GM21526 (cell line): ENCODE data around the gene ABLIM1.

Source experiments
- ATAC-seq: cut with Tn5 transposase; IDR thresholded peaks from one replicate; pipeline ENCODE4 v1.9.1; 2021; ENCODE audit warnings: moderate library complexity; ENCODE audit not compliant: unreplicated experiment, low FRiP score

The ABLIM1 gene

GRCh38 chr10:114626841-114627240, 31.2 kb downstream of the ABLIM1 start:
- ATAC-seq = no peak

DNA sequence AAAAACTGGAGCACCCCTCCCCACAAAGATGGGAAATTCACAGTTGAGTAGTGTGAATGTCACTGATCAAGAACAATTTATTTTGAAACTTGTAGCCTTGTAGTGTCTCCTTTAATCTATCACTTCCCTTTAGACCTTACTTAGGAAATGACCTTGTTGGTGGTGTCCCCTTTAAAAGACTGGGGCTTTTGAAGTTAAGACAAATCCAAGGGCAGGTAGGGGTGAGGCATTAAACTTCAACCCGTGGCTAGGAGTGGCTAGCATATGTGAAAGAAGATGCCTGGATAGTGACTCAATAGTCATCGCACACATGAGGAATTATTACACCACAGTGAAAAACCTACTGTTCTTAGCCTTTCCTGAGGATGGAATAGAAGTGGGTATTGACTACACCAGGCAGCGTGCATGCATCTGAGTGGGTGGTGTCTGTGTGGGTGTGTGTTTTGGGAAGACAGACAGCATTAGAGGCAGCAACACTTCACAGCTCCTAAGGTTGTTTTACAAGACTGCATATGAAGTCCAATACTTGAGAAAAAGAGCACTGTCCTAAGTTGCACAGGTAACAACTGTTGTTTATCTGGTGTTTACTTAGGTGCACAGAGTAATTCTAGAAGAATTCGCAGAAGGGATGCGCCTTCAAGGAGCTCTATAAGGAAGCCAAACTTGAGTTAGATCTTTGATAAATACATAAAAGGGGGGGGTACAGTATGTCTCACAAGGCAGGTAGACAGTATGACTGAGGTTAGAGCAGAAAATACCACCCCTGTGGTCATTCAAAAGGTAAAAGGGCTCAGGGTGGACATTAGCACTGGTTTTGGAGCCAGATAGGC, 32.9 kb downstream of the ABLIM1 start:
- no peak for ATAC-seq

- ATAC-seq = no peak
These were observed 33.7 kb downstream of the ABLIM1 start for GRCh38 chr10:114624422-114624821.

DNA sequence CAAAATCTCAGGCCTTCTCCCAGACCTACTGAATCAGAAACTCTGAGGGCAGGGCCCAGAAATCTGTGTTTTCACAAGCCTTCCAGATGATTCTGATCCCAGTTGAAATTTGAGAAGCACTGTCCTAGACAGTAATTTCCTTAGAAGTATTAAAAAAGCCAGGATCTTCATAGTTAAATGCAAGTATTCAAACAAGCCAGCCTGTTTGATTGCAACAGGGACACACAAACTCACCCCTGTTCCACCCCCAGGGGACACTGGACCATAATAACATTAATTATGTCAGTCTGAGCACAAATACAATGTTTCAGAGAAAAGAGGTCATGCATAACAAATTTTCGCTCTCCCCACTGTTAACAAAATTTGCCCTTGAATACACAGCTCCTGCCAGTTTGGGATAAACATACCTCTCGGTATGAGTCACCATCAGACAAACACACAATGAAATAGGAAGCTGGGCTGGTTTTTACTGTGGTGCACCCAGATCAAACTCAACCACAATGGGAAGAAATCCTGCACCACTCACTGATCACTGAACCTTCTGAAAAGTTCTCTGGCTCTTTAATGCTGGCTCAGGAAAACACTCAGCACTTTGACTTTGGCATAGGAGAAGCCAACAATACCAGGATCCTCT, 34.3 kb downstream of the ABLIM1 start:
- no peak for ATAC-seq

- ATAC-seq = no peak
These were observed 34.9 kb downstream of the ABLIM1 start for GRCh38 chr10:114623155-114623554.

DNA sequence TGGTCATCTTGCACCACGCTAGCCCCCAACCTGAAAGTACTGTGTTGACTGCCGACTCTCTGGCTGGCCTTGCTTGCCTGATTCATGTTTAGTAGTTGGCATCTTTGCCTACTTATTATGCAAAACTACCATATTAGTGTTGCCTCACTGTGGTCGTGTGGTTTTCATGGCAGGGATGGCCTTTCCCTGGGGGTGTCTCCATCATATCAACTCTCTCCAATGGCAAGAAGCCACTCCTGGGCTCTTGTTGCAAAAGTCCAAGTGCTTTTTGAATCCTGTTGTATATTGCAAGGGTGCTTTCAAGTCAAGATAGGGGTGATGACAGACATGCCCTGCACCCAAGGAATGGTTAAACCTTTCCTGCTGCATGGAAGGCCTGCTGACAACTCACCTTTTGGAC, 39.4 kb downstream of the ABLIM1 start:
- no peak for ATAC-seq

- ATAC-seq = no peak
These were observed 41.6 kb downstream of the ABLIM1 start for GRCh38 chr10:114616516-114616915.

DNA sequence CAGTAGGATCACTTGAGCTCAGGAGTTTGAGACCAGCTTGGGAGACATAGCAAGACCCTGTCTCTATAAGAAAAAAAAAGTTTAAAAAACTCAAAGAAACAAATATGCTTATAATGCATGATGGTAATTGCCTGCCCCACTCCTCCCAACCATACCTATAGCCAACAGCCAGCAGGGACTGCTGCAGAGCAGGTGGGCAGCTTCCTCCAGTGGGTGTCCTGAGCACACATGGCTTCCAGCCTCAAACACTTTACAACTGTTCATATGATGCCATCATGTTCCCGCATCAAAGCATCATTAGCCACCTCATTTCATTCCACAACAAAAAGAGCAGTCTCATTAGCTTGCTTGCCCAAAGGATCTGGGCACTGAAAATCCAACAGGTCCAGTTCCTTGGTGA, 42.0 kb downstream of the ABLIM1 start:
- no peak for ATAC-seq

DNA sequence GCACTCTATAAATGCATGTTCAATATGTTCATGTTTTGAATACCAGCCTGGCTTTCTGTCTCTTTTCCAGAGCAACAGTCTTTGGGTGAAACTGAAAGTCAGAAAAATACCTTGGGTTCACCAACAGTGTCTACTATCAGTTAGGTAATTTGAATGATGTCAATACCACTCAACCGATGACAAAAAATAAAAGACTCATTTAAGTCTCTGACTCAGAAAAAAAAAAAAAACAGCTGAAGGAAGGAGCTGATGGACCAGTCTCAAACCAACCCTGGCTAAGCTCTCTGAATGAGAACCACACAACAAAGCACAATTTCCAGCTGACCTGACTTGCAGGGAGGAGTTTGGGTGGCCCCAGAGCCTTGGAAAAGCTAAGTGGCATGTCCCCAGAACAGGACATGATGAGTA, 42.5 kb downstream of the ABLIM1 start:
- ATAC-seq = peak; percentile 93

DNA sequence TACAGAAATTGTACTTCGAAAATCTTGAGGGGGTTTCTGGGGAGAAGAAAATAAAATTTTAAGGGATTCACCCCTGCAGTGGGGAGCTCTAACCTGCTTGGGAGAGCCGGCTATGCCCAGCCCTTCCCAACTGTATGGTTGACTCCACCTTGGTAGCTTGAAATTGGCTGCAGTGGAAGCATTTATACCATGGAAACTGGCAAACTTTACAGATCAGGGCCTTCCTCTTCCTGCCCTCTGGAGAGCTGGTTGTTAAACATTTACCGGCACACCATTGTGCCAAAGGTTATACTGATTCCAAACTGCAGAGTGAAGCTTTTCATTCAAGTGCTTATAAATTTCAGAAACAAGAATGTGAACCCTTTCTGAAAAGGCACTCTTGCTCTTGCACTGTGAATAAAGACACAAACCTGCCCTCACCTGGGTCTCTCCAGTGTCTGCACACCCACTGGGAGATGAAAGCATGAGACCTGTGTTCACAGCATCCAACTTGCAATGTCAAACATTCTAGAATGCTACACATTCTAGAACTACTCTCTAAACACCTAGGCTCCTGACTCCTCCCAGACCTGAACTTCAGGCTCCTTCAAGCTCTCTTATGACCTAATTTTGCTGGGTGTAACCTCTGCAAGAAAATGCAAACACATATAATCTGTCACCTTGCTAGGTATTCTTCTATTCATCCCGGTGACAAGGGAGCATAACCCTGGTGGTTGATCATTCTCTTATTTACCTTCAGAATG, 44.7 kb downstream of the ABLIM1 start:
- ATAC-seq = no peak

- ATAC-seq = no peak
These were observed 46.5 kb downstream of the ABLIM1 start for GRCh38 chr10:114611617-114612016.

DNA sequence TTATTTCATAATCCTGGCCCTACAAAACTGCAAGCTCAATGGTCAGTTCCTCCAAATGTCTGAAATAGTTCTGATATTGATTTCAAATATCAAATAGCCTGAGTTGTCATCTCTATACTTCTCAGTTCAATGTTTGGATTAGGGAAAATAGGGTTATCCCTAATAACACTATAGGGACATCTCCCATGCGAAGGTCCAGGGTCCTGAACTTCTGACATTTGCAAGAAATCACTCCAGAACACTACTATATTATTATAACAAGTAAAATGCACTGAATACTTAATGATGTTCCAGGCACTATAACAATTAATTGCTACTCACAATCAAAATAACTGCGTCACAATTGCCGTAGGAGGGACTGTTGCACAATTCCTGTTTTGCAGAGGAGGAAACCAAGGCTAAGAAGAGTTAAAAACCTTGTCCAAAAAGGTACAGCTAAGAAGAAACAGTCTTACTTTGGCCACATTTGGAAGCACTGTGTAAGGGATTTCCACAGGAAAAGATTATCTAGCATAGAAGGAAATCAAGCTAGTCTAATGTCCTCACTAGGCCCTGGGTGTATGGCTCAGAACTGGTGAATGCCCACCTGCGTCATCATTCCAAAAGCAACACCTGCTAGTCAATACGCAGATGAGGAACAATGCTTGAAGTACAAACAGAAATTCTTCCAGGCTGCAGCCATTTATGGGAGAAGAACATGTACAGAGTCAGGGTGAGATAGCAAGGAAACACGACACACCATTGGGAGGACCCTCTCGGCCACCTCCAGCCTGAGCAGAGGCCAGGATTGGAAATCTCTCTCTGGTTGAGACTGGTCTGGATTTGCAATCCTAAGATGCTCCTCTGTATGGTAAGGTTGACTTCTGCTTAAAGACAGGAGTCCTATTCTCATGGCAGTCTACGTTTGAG, 48.3 kb downstream of the ABLIM1 start:
- no peak for ATAC-seq

DNA sequence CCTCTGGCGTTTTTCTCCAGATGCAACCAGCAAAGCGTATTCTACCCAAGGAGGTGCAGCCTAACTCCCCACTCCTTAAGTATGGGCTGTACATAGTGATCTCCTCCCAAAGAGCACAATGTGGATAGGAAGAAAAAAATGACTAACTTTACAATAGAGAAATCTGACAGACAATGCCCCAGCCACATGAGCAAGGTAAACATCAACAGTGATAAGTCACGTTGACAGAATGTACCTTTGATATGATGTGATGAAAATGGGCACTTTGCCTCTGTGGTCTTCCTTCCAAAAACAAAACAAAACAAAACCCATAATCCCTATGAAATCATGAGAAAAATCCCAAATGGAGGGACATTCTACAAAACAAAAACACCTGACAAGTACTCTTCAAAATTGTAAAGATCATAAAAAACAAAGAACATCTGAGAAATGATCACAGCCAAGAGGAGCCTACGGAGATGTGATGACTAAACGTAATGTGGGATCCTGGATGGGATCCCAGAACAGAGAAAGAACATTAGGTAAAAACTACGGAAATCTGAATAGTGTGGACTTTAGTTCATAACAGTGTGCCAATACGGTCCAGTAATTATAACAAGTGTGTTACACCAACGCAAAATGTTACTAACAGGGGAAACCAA, 50.6 kb downstream of the ABLIM1 start:
- no peak for ATAC-seq

GRCh38 chr10:114605155-114605797, 52.8 kb downstream of the ABLIM1 start:
- ATAC-seq = no peak

DNA sequence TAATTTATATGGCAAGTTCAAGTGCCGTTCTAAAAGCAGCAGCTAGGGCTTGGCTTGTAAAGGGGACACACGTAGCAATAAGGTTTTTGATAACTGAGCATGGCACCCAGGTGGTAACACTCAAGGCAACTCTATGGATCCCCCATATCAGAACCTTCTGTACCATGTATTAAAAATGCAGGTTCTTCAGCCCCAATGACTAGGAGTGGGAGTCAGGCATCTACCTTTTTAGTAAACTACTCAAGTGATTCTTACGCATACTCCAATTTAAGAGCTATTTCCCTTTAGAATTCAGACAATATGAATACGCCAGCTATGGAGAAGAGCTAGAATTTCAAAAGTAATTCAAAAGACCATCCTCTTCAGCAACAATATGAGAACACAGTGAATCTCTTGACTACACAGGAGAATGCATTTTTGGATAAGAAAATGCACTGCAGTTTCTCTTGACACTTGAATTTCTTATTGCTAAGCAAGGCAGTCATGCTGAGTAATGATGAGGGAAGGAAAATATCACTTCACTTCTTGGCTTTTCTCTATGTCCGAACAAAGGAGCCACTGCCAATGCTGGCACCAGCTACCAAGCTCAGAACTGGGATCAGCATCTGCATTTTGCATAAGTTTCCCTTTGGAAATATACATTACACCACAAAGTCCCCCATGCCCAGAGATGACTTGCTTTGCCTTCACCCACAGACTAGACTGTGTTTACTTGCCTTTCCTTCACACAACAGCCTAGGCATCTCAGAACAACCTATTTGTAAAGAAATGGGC, 53.5 kb downstream of the ABLIM1 start:
- no peak for ATAC-seq

DNA sequence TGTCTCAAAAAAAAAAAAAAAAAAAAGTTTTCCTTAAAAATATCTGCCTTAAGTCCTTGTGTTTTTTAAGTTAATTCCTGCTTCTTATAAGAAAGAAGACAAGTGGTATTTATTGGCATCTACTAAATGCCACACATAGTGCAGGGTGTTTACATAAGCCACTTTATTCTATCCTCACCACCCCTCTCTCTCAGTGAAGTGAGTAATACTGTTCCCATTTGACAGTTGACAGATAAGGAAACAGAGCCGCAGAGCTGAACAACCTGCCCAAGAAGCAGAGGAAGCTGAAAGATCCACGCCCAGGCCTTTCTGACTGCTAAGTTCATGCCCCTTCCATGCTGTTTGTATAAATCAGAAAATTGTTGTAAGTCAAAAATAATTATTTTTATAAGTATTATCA, 54.1 kb downstream of the ABLIM1 start:
- no peak for ATAC-seq

DNA sequence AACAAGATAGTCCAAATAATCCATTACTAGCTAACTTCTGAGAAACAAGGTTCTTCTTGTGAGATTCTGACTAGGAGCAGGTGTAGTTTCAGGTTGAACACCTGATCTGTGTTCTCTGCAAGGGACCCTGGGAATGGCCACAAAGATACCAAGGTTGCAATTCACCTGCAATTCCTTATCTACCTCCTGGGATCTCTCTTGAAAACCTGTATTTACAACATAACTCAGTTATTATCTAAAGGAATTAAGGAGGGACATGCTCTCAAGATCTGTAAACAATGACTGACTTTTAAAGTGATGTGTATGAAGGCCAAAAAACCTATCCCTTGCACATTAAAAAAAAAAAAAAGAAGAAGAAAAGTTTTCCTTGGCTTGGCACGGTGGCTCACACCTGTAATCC, 54.8 kb downstream of the ABLIM1 start:
- ATAC-seq = no peak

DNA sequence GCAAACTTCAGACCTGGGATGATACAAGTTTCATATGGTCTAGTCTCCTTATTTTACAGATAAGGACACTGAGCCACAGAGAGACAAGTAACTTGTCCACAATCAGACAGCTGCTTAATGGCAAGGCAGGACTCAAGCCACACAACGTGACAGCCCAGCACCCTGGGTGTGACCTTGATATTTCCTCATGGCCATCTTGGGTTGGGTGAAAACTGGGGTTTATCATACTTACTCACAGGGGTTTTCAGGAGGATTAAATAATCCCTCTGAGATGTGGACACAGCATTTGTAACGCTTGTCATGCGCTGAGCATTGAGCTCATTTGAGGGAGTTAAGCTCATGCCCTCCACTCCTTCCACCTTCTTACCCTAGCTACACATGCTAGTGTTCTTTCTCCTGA, 58.0 kb downstream of the ABLIM1 start:
- ATAC-seq = no peak

DNA sequence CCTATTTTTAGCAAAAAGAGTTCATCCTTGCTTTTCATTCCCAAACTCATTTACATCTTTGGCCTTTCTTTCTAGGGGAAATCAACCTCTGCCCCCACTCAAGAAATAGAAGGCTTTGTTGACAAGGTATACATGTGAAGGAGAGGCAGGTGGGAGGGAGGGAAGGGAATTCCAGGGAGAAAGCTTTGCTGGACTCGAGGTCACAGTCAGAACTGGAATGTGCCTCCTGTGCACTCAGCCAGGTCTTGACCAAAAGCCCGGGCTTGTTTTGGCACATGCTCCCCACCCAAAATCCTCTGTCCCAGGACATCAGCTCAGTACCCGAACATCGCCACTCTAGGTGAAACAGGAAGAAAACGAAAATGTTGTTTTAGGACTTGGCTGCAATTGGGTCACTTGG, 61.3 kb downstream of the ABLIM1 start:
- no peak for ATAC-seq
